Thoracic aorta (tissue), 2 donors: ENCODE data around the gene CLTB. TPM values are rescaled to one million over a fixed set of nuclear protein-coding genes. Genes with fewer than 3 reads are reported as not detected.

Experiments used
- ATAC-seq: fragments of 150-250 bp; one replicate; pipeline ENCODE4 v1.8.0; 2017; ENCODE audit warnings: low read depth; ENCODE audit not compliant: insufficient number of reproducible peaks, low FRiP score
- DNase-seq: peaks from one replicate; pipeline ENCODE4 v3.0.0-alpha.2; 2020; ENCODE audit warnings: low spot score
- H3K27ac ChIP-seq, 2 donors: fragments of 200-600 bp; sonication (generic); 1 replicate in 1 of 2; 2 replicates in 1 of 2; pipeline ENCODE4 v1.5.1; 2016; ENCODE audit warnings: mild to moderate bottlenecking in 2 of 2, moderate library complexity in 2 of 2
- H3K27me3 ChIP-seq: fragments of 200-600 bp; sonication (generic); replicated peaks from 2 replicates; pipeline ENCODE4 v1.6.0; 2016; ENCODE audit warnings: mild to moderate bottlenecking; ENCODE audit not compliant: insufficient read depth
- H3K36me3 ChIP-seq: fragments of 200-600 bp; sonication (generic); one replicate; pipeline ENCODE4 v1.5.1; 2016
- H3K4me1 ChIP-seq, 2 donors: fragments of 200-600 bp; sonication (generic); 1 replicate in 1 of 2; 2 replicates in 1 of 2; pipeline versions ENCODE4 v1.5.1 to v1.6.0; 2016; ENCODE audit warnings: low read depth in 2 of 2, mild to moderate bottlenecking in 1 of 2; ENCODE audit not compliant: control insufficient read depth in 1 of 2
- H3K4me3 ChIP-seq: fragments of 200-600 bp; sonication (generic); 2 replicates; pipeline ENCODE4 v1.5.1; 2016; ENCODE audit warnings: mild to moderate bottlenecking
- H3K9me3 ChIP-seq: fragments of 200-600 bp; sonication (generic); 2 replicates; pipeline ENCODE4 v1.5.1; 2016
- CTCF ChIP-seq: fragments of 200-600 bp; sonication (generic); IDR thresholded peaks from one replicate; pipeline ENCODE4 v1.5.1; 2019; ENCODE audit warnings: antibody characterized with exemption
- total RNA-seq, 2 donors: library from RNA; depleted of rRNA; stranded (reverse); fragments of >200 nt; gene quantifications; one replicate each; pipeline versions ENCODE4 v1.1.0 to v1.2.3, GENCODE V29; 2016

CLTB gene
- total RNA-seq, 2 donors from 2014 or later, result 155 to 192 TPM

GRCh38 chr5:176386491-176386890, 29.8 kb downstream of the CLTB start:
- H3K27ac ChIP-seq, result no peak overlapping the region
- ATAC-seq (no peak), DNase-seq (no peak)
- H3K4me3 ChIP-seq, result no peak overlapping the region
- peaks cover 12% of the 10 kb centered on the region for H3K36me3 ChIP-seq
- no peaks in the 10 kb centered on the region for H3K9me3 ChIP-seq
- no peaks in the 10 kb centered on the region for H3K27me3 ChIP-seq
- peaks cover 12 to 28% of the 10 kb centered on the region in 2 donors for H3K4me1 ChIP-seq
- no peak for TF ChIP-seq CTCF

- TF ChIP-seq CTCF, result no peak
- no peak for DNase-seq
- no peak for ATAC-seq
- Histone ChIP-seq H3K36me3 (peaks cover 9% of the 10 kb centered on the region), H3K27ac (no peak overlapping the region), H3K27me3 (no peaks in the 10 kb centered on the region), H3K9me3 (no peaks in the 10 kb centered on the region), H3K4me3 (no peak overlapping the region), H3K4me1 (peaks cover 14 to 36% of the 10 kb centered on the region in 2 donors)
Observed at GRCh38 chr5:176384991-176385390, 31.3 kb downstream of the CLTB start.

- peaks cover 9% of the 10 kb centered on the region for H3K36me3 ChIP-seq
- ATAC-seq (no peak), DNase-seq (no peak)
- H3K4me3 ChIP-seq, result no peak overlapping the region
- TF ChIP-seq CTCF, result no peak
- no peak overlapping the region for H3K27ac ChIP-seq
- H3K9me3 ChIP-seq, result no peaks in the 10 kb centered on the region
- no peaks in the 10 kb centered on the region for H3K27me3 ChIP-seq
- peaks cover 11 to 31% of the 10 kb centered on the region in 2 donors for H3K4me1 ChIP-seq
Observed at GRCh38 chr5:176384366-176384930, 31.9 kb downstream of the CLTB start.

- H3K36me3 ChIP-seq, result peaks cover 9% of the 10 kb centered on the region
- DNase-seq (no peak), ATAC-seq (no peak)
Observed at GRCh38 chr5:176383961-176384360, 32.4 kb downstream of the CLTB start.

More at GRCh38 chr5:176383961-176384360, 32.4 kb downstream of the CLTB start:
- no peak overlapping the region for H3K27ac ChIP-seq
- H3K27me3 ChIP-seq, result no peaks in the 10 kb centered on the region
- H3K9me3 ChIP-seq, result no peaks in the 10 kb centered on the region
- H3K4me3 ChIP-seq, result no peak overlapping the region
- peaks cover 11 to 31% of the 10 kb centered on the region in 2 donors for H3K4me1 ChIP-seq
- TF ChIP-seq CTCF, result no peak
